ENCODE measurements around the gene TRIM14.
"Not testable (repeated sequence)": the region's sequence is repeated elsewhere in the genome, so short reads cannot be mapped to it uniquely, and the experiment has no call there.

TRIM14 gene

DNA sequence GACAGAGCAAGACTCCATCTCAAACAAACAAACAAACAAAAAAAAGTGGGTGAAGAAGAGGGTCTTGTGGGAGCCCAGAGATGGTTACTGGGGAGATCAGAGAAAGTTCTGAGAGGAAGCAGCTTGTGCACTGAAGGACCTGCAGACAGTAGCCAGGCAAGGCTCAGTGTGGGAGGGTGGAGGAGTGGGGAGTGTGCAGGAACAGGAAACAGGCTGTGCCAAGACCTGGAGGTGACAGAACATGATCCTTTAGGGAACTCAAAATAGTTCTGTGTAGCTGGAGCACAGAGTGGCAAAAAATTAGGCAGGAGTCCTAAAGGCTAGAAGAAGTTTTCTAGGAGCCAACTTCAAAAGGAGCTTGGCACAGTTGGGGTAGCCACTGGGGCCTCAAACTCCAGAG, 81.7 kb downstream of the TRIM14 start:
- no peak overlapping the region for H3K9ac ChIP-seq (ENCODE audit: low read depth, low read length)

DNA sequence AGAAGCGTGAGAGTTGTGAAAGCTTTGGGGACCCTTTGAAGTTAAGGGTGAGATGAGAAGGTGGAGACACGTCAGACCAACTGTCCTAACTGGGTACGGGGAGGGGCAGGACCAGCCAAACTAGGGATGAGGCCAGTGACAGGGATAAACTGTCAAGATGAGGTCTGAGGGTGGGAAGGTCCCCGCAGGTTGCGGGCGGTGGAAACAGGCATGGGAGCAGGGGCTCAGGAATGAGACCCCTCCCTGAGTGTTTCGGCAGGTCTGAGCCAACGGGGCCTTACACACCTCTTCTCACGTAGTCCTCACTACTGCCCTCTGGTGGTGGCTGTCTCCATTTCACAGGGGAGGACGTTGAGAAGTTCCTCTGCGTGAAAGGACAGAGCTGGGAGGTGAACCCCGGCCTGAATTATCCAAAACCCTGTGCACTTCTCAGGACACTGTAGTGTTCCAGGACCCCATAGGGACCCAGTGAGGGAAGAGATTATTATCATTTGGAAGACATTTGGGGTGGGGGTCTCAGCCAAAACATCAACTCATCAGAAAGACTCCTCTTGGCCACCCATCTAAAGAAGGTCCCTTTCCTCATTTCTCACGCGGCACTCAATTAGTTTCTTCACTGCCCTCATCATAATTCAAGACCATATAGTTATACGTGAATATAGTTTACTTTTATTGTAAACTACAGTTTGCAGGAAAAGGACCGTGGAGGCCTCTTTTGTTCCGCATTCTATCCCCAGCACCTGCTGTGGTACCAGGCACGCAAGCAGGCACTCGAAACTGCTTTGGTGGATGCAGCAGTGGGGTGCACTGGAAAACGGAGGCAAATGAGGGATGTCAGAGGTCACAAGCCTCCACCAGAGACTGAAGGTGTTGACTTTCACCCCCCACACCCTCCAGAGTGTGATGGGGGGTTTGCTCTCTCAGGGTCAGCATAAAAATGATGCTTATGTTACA, 84.2 kb downstream of the TRIM14 start:
- Histone ChIP-seq H3K4me1 (ENCODE audit: insufficient read depth, low read length) (no peaks in the 10 kb centered on the region), H3K27ac (ENCODE audit: low read length) (no peak overlapping the region), H3K36me3 (ENCODE audit: insufficient read depth, low read depth, low read length) (no peaks in the 10 kb centered on the region), H3K4me3 (ENCODE audit: low read length) (no peak overlapping the region), H3K9ac (ENCODE audit: low read depth, low read length) (no peak overlapping the region), H3K9me3 (ENCODE audit: insufficient read depth, low read depth, low read length) (no peaks in the 10 kb centered on the region), H3K27me3 (ENCODE audit: insufficient read depth, low read length) (peaks cover 16% of the 10 kb centered on the region; the same call in 1 of the 2 replicates)

More for the DNA sequence above, 81.7 kb downstream of the TRIM14 start:
- Histone ChIP-seq H3K27me3 (ENCODE audit: insufficient read depth, low read length) (peaks cover 20% of the 10 kb centered on the region; the same call in 1 of the 2 replicates), H3K27ac (ENCODE audit: low read length) (no peak overlapping the region), H3K4me3 (ENCODE audit: low read length) (no peak overlapping the region), H3K9me3 (ENCODE audit: insufficient read depth, low read depth, low read length) (no peaks in the 10 kb centered on the region), H3K4me1 (ENCODE audit: insufficient read depth, low read length) (no peaks in the 10 kb centered on the region), H3K36me3 (ENCODE audit: insufficient read depth, low read depth, low read length) (no peaks in the 10 kb centered on the region)

DNA sequence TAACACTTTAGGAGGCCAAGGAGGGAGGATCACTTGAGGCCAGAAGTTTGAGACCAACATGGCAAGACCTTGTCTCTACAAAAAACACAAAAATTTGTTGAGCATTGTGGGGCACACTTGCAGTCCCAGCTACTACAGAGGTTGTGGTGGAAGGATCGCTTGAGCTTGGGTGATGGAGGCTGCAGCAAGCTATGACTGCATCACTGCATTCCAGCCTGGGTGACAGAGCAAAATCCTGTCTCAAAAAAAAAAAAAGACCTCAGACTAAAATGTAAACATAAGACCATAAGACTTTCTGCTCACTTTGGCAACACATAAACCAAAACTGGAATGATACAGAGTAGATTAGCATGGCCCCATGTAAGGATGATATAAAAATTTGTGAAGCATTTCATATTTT, 87.1 kb downstream of the TRIM14 start:
- no peak overlapping the region for H3K9ac ChIP-seq (ENCODE audit: low read depth, low read length)
- no peaks in the 10 kb centered on the region for H3K9me3 ChIP-seq (ENCODE audit: insufficient read depth, low read depth, low read length)
- H3K27me3 ChIP-seq (ENCODE audit: insufficient read depth, low read length): peaks cover 13% of the 10 kb centered on the region; the same call in 1 of the 2 replicates
- no peak overlapping the region for H3K27ac ChIP-seq (ENCODE audit: low read length)
- no peaks in the 10 kb centered on the region for H3K36me3 ChIP-seq (ENCODE audit: insufficient read depth, low read depth, low read length)
- H3K4me3 ChIP-seq (ENCODE audit: low read length): no peak overlapping the region
- no peaks in the 10 kb centered on the region for H3K4me1 ChIP-seq (ENCODE audit: insufficient read depth, low read length)

DNA sequence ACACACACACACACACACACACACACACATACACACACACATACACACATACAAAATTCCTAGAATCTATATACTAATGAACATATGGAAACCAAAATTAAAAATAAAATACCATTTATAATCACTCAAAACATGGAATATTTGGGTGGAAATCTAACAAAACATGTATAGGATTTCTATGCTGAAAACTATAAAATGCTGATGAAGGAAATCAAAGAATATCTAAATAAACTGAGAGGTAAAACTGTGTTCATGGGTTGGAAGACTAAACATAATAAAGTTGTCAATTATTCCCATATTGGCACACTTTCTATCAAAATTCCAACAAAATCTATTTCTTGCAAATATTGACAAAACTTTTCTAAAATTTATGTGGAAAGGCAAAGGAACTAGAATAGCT, 87.9 kb downstream of the TRIM14 start:
- Histone ChIP-seq H3K4me3 (ENCODE audit: low read length) (no peak overlapping the region), H3K27me3 (ENCODE audit: insufficient read depth, low read length) (peaks cover 13% of the 10 kb centered on the region; the same call in 1 of the 2 replicates), H3K27ac (ENCODE audit: low read length) (no peak overlapping the region), H3K36me3 (ENCODE audit: insufficient read depth, low read depth, low read length) (no peaks in the 10 kb centered on the region), H3K9ac (ENCODE audit: low read depth, low read length) (no peak overlapping the region), H3K4me1 (ENCODE audit: insufficient read depth, low read length) (no peaks in the 10 kb centered on the region), H3K9me3 (ENCODE audit: insufficient read depth, low read depth, low read length) (no peaks in the 10 kb centered on the region)

DNA sequence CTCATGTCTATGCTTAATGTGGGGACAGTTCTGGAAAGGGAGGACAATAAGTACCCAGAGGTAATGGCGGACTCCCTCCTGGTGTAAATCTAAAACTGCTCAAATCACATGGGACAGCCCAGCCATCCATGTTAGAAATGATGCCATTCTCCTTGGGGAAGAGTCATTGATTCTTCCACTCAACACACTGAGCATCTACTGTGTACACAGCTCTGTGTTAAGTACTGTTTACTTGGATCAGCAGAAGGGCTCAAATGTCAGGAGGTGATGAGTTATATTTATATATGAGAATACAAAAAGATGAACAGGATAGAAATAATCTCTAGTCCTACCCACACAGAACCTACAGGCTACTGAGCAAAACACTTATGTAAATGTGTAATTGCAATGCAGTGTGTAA, 94.3 kb downstream of the TRIM14 start:
- Histone ChIP-seq H3K4me3 (ENCODE audit: low read length) (no peak overlapping the region), H3K4me1 (ENCODE audit: insufficient read depth, low read length) (no peaks in the 10 kb centered on the region), H3K27ac (ENCODE audit: low read length) (no peak overlapping the region), H3K9me3 (ENCODE audit: insufficient read depth, low read depth, low read length) (no peaks in the 10 kb centered on the region), H3K36me3 (ENCODE audit: insufficient read depth, low read depth, low read length) (no peaks in the 10 kb centered on the region), H3K9ac (ENCODE audit: low read depth, low read length) (no peak overlapping the region; the same call in 1 of the 2 replicates), H3K27me3 (ENCODE audit: insufficient read depth, low read length) (no peaks in the 10 kb centered on the region)

DNA sequence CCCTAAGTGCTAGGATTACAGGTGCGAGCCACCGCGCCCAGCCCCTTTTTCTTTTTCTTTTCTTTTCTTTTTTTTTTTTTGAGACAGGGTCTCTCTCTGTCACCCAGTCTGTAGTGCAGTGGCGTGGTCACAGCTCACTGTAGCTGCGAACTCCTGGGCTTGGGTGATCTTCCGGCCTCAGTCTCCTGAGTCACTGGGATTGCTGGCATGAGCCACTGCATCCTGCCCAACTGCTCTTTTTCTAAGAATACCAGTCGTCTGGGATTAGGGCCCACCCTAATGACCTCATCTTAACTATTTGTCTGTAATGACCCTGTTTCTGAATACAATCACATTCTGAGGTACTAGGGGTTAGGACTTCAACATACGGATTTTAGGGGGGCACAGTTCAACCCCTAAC, 96.6 kb downstream of the TRIM14 start:
- no peak overlapping the region for H3K9ac ChIP-seq (ENCODE audit: low read depth, low read length)
- no peaks in the 10 kb centered on the region for H3K27me3 ChIP-seq (ENCODE audit: insufficient read depth, low read length)
- H3K9me3 ChIP-seq (ENCODE audit: insufficient read depth, low read depth, low read length): no peaks in the 10 kb centered on the region
- H3K36me3 ChIP-seq (ENCODE audit: insufficient read depth, low read depth, low read length): peaks cover 8% of the 10 kb centered on the region
- no peaks in the 10 kb centered on the region for H3K4me1 ChIP-seq (ENCODE audit: insufficient read depth, low read length)
- no peak overlapping the region for H3K4me3 ChIP-seq (ENCODE audit: low read length)
- no peak overlapping the region for H3K27ac ChIP-seq (ENCODE audit: low read length)

DNA sequence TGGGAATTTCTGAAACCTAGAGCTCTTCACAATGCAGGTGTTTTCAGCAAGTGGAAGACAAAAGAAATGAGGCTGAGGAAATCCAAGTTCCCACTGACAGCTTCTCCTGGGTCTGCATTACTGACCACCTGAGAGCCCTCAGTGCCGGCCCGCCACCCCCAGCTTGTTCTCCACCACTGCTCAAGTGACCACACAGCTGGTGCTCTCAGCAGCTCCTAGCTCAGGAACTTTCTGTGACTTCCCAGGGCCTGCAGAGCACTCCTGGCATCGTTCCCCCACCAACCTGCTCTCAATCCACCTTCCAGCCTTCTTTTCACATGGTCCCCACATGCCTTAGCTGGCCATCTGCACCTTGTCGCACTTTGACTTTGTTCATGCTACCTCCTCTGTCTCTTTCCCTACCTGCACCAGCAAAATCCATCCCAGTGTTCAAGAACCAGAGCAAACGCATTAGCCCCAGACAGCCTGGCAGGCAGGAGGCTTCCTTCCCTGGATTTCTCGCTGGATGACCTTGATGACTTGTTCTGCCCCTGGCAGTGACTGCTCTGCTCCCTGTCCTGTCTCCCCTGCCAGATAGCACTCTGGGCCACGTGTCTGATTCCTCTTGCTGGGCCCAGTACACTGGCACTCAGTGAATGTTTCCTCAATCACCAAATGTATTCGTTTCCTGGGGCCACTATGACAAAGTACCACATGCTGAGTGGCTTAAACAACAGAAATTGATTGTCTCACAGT, 97.5 kb downstream of the TRIM14 start:
- H3K27ac ChIP-seq (ENCODE audit: low read length): no peak overlapping the region
- no peak overlapping the region for H3K4me3 ChIP-seq (ENCODE audit: low read length)
- H3K4me1 ChIP-seq (ENCODE audit: insufficient read depth, low read length): no peaks in the 10 kb centered on the region
- no peak overlapping the region for H3K9ac ChIP-seq (ENCODE audit: low read depth, low read length)
- no peaks in the 10 kb centered on the region for H3K27me3 ChIP-seq (ENCODE audit: insufficient read depth, low read length)
- H3K9me3 ChIP-seq (ENCODE audit: insufficient read depth, low read depth, low read length): no peaks in the 10 kb centered on the region
- H3K36me3 ChIP-seq (ENCODE audit: insufficient read depth, low read depth, low read length): peaks cover 15% of the 10 kb centered on the region

DNA sequence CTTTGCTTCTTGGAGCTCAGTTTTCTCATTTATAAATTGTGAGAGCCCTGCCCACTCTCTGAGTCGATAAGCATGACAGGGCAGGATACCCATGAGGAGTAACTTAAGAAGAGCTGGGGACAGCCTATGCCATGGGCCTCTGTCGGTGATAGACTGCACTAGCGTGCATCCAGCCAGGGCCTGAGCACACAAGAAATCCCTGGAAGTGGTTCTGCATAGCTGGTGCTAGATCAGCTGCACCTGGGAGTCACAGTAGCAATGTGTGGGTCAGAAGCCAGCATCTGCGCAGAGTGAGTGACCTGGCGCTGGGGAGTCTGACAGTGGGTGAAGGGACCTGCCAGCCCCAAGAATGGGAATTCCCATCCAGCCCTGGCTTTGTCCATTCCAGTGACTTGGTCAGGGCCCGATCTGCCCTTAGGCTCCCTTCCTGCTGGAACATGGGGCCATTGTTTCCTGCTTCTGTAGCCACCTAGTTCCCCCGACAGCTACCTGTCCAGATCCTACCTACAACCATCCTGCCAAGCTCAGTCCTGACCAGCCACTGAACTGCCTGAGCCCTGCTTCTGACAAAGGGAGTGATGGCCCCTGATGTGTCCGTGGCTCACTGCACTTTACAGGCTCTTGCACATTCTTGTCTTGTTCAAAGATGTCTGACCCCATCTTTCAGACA, 98.4 kb downstream of the TRIM14 start:
- Histone ChIP-seq H3K27me3 (ENCODE audit: insufficient read depth, low read length) (no peaks in the 10 kb centered on the region), H3K9ac (ENCODE audit: low read depth, low read length) (no peak overlapping the region), H3K27ac (ENCODE audit: low read length) (no peak overlapping the region), H3K9me3 (ENCODE audit: insufficient read depth, low read depth, low read length) (no peaks in the 10 kb centered on the region), H3K36me3 (ENCODE audit: insufficient read depth, low read depth, low read length) (peaks cover 24% of the 10 kb centered on the region), H3K4me3 (ENCODE audit: low read length) (no peak overlapping the region), H3K4me1 (ENCODE audit: insufficient read depth, low read length) (no peaks in the 10 kb centered on the region)

DNA sequence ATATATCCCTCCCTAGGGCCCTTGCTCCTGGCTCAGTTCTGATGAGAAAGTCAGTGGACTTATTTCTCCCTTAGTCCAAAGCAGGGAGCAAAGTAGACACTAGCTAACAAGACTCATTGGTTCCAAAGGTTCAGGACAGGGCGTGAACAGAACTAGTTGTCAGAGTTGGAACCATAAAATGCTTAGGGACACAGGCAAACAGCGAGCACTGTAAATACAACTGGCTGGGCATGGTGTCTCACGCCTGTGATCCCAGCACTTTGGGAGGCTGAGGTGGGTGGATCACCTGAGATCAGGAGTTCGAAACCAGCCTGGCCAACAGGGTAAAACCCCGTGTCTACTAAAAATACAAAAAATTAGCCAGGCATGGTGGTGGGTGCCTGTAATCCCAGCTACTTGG, 99.2 kb downstream of the TRIM14 start:
- not testable (repeated sequence) for H3K9me3 ChIP-seq (ENCODE audit: insufficient read depth, low read depth, low read length); H3K27me3 ChIP-seq (ENCODE audit: insufficient read depth, low read length); H3K4me3 ChIP-seq (ENCODE audit: low read length); H3K9ac ChIP-seq (ENCODE audit: low read depth, low read length); H3K4me1 ChIP-seq (ENCODE audit: insufficient read depth, low read length); H3K27ac ChIP-seq (ENCODE audit: low read length)
- H3K36me3 ChIP-seq (ENCODE audit: insufficient read depth, low read depth, low read length): peaks cover 31% of the 10 kb centered on the region
